ENCODE measurements around the gene HSP90AA1.
"Not testable (repeated sequence)": the region's sequence is repeated elsewhere in the genome, so short reads cannot be mapped to it uniquely, and the experiment has no call there.

The HSP90AA1 gene

GRCh38 chr14:102066041-102066451, 20.8 kb downstream of the HSP90AA1 start:
- DNase-seq (ENCODE audit: low spot score), result no peak

DNA sequence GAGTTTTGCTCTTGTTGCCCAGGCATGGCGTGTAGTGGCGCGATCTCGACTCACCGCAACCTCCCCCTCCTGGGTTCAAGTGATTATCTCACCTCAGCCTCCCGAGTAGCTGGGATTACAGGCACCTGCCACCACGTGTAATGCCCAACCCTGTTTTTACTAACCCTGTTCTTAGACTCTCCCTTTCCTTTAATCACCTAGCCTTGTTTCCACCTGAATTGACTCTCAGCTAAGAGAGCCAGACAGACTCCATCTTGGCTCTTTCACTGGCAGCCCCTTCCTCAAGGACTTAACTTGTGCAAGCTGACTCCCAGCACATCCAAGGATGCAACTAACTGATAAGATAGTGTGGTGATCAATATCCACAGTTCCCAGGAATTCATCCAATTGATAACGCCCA, 22.3 kb downstream of the HSP90AA1 start:
- not testable (repeated sequence) for DNase-seq (ENCODE audit: low spot score)

DNA sequence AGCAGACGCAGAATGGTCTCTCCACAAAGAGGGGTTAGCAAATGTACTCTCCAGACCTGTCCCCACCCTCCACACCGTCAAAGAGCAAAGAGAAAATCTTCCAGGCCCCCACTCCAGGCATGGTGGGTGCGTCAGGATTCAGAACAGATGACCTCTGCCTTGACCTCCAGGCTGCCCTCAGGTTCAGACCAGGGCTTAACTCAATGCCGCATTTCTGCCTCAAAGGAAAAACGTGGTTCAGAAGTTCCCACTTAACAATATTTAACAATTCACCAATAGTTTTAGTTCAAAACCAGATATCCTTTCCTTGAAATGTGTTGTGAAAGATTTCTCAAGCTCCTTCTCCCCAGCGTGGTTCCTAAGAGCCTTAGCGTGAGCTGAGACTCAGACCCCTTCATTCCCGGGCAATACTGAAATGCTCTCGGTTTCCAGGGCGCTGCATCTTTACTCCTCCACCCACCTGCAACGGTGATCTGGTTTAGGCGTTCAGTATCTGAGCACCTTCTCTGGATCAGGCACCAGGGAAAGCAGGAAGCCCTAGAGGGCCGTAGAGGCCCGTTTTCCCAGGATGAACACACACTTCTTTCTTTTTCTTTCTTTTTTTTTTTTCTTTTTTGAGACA, 22.9 kb downstream of the HSP90AA1 start:
- DNase-seq (ENCODE audit: low spot score), result no peak

- DNase-seq (ENCODE audit: low spot score), result peak; percentile 75
Measured at GRCh38 chr14:102063109-102063807, 23.6 kb downstream of the HSP90AA1 start.

- DNase-seq (ENCODE audit: low spot score), result no peak
Measured at GRCh38 chr14:102058961-102059360, 27.9 kb downstream of the HSP90AA1 start.

DNA sequence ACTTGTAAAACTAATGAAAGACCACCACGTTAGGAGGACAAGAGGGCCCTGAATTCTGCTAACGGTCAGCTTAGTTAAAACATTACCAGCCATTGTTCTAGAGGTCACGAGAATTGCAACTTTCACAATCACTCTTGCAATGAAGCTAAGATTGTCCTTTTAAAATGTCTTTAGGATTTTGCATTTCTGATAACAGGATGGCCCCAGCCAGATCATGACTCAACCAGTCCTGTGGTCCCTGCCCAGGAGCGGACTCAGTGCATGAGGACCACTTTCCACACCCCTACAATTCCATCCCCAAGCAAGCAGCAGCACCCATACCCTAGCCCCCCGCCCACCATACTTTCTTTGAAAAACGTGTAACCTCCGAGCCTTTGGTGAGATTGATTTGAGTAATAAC, 28.7 kb downstream of the HSP90AA1 start:
- no peak for DNase-seq (ENCODE audit: low spot score)

GRCh38 chr14:102057480-102058114, 29.2 kb downstream of the HSP90AA1 start:
- DNase-seq (ENCODE audit: low spot score), result no peak

DNA sequence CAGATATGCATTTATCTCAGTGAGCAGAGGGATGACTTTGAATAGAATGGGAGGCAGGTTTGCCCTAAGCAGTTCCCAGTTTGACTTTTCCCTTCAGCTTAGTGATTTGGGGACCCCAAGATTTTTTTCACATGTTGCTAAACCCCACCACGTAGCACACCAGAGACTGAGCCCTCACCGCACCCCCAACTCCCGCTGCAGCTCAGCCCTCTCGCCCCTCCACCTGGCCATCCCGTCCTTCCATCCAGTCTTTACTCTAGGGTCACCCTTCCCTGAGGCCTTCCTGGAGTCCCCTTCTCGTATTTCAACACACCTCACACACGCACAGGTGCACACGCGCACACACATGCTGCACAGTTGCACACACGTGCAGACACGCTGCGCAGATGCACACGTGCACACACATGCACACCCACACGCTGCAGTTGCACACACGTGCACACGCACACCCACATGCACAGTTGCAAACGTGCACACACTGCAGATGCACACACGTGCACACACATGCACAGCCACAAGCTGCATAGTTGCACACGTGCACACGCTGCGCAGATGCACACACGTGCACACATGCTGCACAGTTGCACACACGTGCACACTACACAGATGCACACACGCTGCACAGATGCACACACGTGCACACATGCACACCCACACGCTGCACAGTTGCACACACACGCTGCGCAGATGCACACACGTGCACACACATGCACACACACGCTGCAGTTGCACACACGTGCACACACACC, 30.0 kb downstream of the HSP90AA1 start:
- no peak for DNase-seq (ENCODE audit: low spot score)

DNA sequence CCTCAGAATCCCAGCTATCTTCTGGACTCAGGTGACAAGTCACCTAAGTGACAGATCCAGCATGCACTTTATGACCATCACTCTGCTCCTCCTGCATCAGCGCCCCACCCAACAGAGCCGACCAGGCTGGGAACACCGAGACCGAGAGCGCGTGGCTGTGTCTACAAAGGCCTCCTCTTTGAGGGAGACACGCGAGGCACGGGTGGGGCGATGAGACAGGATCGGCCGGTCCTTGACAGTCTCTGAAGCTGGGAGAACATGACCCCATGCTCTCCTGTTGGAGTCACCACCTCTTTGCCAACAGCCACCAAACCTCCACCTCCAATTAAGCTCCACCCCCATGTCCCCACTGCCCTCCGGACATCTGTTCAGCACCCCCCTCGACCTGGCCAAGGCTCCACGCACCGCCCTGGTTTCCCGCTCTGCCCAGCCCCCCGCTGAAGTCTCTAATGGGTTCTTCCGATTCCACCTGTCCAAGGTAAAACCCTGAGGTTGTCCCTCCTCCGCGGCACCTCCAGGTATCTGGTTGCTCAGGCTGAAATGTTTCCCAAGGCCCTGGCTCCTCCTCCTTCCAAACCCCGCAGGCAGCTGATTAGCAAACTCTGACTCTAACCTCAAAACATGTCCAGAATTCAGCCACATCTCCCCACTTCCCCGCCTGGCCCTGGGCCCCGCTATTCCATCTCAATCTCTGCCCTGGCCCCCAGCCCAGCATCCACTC, 31.5 kb downstream of the HSP90AA1 start:
- no peak for DNase-seq (ENCODE audit: low spot score)

DNA sequence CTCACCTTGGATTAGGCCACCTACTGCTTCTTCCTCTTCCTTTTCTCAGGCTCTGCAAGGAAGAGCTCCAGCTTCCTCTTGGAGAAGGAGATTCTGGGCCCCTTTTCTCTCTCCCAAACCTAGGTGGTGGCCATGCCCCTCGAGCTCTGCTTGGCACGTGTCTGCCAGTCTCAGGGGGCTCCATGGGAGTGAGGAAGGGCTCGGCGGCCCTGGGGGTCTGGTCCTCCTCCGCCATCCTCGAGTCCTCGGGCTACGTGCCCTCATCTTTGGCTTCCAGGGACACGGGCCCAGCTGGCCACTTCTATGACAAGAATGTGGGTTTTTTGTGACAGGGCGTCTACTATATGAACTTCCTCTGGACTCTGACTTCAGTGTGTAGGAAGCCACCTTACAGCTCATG, 34.3 kb downstream of the HSP90AA1 start:
- DNase-seq (ENCODE audit: low spot score), result no peak

DNA sequence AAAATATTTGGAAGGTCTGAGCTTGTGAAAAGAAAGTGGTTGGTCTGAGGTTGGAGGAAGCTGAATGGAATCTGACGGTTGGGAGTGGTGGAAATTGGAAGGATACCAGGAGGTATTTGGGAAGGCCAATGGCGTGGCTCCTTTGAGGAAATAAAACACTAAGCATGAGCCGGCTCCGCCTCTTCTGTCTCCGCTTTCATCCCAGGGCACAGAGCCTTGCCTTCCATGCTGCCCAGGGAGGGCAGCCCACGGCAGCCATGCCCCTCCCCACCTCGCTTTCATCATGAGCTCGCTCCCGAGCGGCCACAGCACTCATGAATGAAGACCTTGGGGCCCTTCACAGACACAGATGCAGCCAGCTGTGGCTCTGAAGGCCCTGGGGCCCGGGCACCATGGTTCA, 36.2 kb downstream of the HSP90AA1 start:
- no peak for DNase-seq (ENCODE audit: low spot score)

- no peak for DNase-seq (ENCODE audit: low spot score)
Measured at GRCh38 chr14:102050026-102050405, 36.8 kb downstream of the HSP90AA1 start.

DNA sequence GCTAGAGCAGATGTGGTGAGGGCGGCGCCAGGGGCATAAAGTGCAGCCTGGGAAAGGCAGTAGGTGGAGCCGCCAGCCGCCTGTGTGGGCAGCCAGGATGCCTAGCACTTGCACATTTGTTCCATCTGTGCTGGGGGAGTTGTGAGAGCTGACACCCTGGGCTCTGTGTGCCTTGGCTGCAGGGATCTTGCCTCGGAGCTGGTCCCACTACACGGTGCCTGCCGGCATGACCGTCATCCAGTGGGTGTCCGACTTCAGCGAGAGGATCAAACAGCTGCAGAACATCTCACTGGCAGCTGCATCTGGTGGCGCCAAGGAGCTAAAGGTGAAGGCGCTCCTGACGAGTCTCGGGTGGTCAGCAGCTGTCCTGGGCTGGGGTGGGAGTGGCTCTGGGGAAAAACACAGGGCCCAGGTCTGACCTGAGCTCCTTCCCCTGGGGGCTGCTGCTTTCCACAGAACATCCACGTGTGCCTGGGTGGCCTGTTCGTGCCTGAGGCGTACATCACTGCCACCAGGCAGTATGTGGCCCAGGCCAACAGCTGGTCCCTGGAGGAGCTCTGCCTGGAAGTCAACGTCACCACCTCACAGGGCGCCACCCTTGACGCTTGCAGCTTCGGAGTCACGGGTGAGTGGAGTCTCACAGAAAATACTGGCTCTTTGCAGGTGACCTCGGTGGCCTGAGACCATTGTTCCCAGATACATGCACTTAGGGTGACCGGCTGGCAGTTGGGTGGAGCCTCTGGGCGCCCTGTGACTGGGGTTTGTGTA, 37.4 kb downstream of the HSP90AA1 start:
- no peak for DNase-seq (ENCODE audit: low spot score)

DNA sequence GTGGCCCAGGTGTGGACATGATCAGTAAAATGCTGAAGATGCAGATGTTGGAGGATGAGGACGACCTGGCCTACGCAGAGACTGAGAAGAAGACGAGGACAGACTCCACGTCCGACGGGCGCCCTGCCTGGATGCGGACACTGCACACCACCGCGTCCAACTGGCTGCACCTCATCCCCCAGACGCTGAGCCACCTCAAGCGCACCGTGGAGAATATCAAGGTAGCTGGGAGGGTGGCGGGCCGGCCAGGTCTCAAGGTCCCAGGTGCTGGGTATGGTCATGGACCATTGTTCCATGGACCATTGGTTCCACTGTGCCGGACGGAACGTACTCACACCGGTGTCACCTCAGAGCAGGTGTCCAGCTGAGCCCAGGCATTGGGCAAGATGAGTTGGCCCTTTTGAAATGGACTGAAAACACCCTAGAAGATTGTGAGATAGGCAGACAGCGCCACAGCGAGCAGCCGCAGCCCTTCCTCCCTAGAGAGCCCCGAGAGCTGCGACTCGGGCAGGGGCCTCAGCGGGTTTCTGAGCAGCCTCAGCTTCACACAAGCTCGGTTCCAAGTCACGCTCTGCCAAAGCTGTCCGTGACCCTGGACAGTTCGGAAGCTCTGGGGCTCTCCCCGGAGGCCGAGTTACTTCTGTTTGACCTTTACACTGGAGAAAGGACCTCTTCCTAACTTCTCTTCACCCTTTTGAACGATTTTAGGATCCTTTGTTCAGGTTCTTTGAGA, 38.9 kb downstream of the HSP90AA1 start:
- DNase-seq (ENCODE audit: low spot score), result no peak

GRCh38 chr14:102046337-102047278, 40.2 kb downstream of the HSP90AA1 start:
- DNase-seq (ENCODE audit: low spot score), result peak; percentile 72

DNA sequence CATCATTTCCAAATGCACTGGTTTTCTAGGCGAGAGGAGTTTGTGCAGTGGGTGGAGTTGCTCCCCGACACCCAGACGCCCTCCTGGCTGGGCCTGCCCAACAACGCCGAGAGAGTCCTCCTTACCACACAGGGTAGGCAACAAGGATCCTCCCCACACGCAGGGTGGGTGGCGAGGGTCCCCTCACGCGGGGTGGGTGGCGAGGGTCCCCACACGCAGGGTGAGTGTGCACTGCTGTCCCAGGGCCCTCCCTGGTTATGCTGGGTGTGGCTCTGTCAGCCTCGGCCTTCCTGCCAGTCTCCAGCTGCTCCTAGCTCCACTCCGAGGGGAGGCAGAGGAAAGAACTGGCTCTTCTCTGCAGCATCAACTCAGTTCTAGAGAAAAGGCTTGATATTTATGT, 42.3 kb downstream of the HSP90AA1 start:
- no peak for DNase-seq (ENCODE audit: low spot score)

- DNase-seq (ENCODE audit: low spot score), result no peak
Measured at GRCh38 chr14:102043251-102044025, 43.4 kb downstream of the HSP90AA1 start.

GRCh38 chr14:102042699-102043098, 44.1 kb downstream of the HSP90AA1 start:
- DNase-seq (ENCODE audit: low spot score), result no peak

- DNase-seq (ENCODE audit: low spot score), result no peak
Measured at GRCh38 chr14:102040153-102040552, 46.7 kb downstream of the HSP90AA1 start.
